NCI-H2196 treated with DMSO at 0.1 percent for 48 hours (cell line): ENCODE results near the gene GABPA.
A peak's percentile ranks its signal among the peaks of the same experiment; 100 is the strongest.
"Not testable (repeated sequence)": the region's sequence is repeated elsewhere in the genome, so short reads cannot be mapped to it uniquely, and the experiment has no call there.

Source experiments
- DNase-seq: peaks from one replicate; lab custom pipeline; 2025; ENCODE audit not compliant: unreplicated experiment; lab: John Stamatoyannopoulos, UW

The GABPA gene

GRCh38 chr21:25737421-25737820 lies 2.6 kb downstream of the GABPA start:
- DNase-seq = no peak

GRCh38 chr21:25742900-25743299 lies 8.1 kb downstream of the GABPA start:
- no peak for DNase-seq

- no peak for DNase-seq
Observed at GRCh38 chr21:25744854-25745253, 10.1 kb downstream of the GABPA start.

GRCh38 chr21:25750085-25750484 lies 15.3 kb downstream of the GABPA start:
- no peak for DNase-seq

GRCh38 chr21:25752416-25752815 lies 17.6 kb downstream of the GABPA start:
- no peak for DNase-seq

- DNase-seq = no peak
Observed at GRCh38 chr21:25756190-25756932, 21.6 kb downstream of the GABPA start.

- no peak for DNase-seq
Observed at GRCh38 chr21:25757531-25757930, 22.8 kb downstream of the GABPA start.

GRCh38 chr21:25759573-25759972 lies 24.8 kb downstream of the GABPA start:
- DNase-seq = no peak

- DNase-seq = no peak
Observed at GRCh38 chr21:25760061-25760460, 25.3 kb downstream of the GABPA start.

- DNase-seq = no peak
Observed at GRCh38 chr21:25760677-25761076, 25.9 kb downstream of the GABPA start.

GRCh38 chr21:25764065-25764464 lies 29.3 kb downstream of the GABPA start:
- no peak for DNase-seq

GRCh38 chr21:25767921-25768320 lies 33.1 kb downstream of the GABPA start:
- no peak for DNase-seq

GRCh38 chr21:25772686-25773085 lies 37.9 kb downstream of the GABPA start:
- no peak for DNase-seq

GRCh38 chr21:25776440-25776839 lies 41.7 kb downstream of the GABPA start:
- DNase-seq = no peak

- DNase-seq = not testable (repeated sequence)
Observed at GRCh38 chr21:25778126-25778875, 43.5 kb downstream of the GABPA start.

GRCh38 chr21:25788677-25789076 lies 53.9 kb downstream of the GABPA start:
- DNase-seq = no peak

GRCh38 chr21:25790122-25790877 lies 55.5 kb downstream of the GABPA start:
- DNase-seq = peak; percentile 32

GRCh38 chr21:25790878-25791204 lies 56.1 kb downstream of the GABPA start:
- DNase-seq = no peak

- DNase-seq = no peak
Observed at GRCh38 chr21:25791319-25791718, 56.5 kb downstream of the GABPA start.

- peak; percentile 36 for DNase-seq
Observed at GRCh38 chr21:25801217-25802014, 66.6 kb downstream of the GABPA start.

- DNase-seq = no peak
Observed at GRCh38 chr21:25806060-25806459, 71.3 kb downstream of the GABPA start.
